Stimulated activated CD8-positive, alpha-beta memory T cell treated with anti-CD3 and anti-CD28 coated beads, Interleukin-12 subunit alpha, Interleukin-12 subunit beta, amount 100 ng/mL, for 1 hour (primary cell): Measurements from ENCODE around the gene LAMTOR5.

Experiments
- DNase-seq: peaks from one replicate; pipeline ENCODE4 v3.0.0-alpha.2; 2020; ENCODE audit warnings: low read depth

Gene LAMTOR5

GRCh38 chr1:110387048-110387754 lies 20.3 kb downstream of the LAMTOR5 start:
- no peak for DNase-seq

- DNase-seq: no peak
Measured at GRCh38 chr1:110385369-110385768, 22.1 kb downstream of the LAMTOR5 start.

- DNase-seq: no peak
Measured at GRCh38 chr1:110384581-110385321, 22.7 kb downstream of the LAMTOR5 start.

- DNase-seq: no peak
Measured at GRCh38 chr1:110383251-110383990, 24.1 kb downstream of the LAMTOR5 start.

GRCh38 chr1:110380672-110381283 lies 26.7 kb downstream of the LAMTOR5 start:
- DNase-seq: no peak

- no peak for DNase-seq
Measured at GRCh38 chr1:110375490-110375889, 32.0 kb downstream of the LAMTOR5 start.

- DNase-seq: no peak
Measured at GRCh38 chr1:110370827-110371226, 36.7 kb downstream of the LAMTOR5 start.

- DNase-seq: no peak
Measured at GRCh38 chr1:110364221-110364620, 43.3 kb downstream of the LAMTOR5 start.

- no peak for DNase-seq
Measured at GRCh38 chr1:110361856-110362255, 45.6 kb downstream of the LAMTOR5 start.

- no peak for DNase-seq
Measured at GRCh38 chr1:110360431-110360830, 47.1 kb downstream of the LAMTOR5 start.

GRCh38 chr1:110356379-110356778 lies 51.1 kb downstream of the LAMTOR5 start:
- DNase-seq: no peak

GRCh38 chr1:110355321-110355720 lies 52.2 kb downstream of the LAMTOR5 start:
- no peak for DNase-seq
